HepG2 (cell line): ENCODE data around the gene ZDHHC14.

ENCODE experiments used
- ARNTL ChIP-seq: sonication (generic); formaldehyde crosslinking; IDR thresholded peaks from 2 replicates; pipeline ENCODE4 v1.4.0; 2020; ENCODE audit warnings: mild to moderate bottlenecking, missing genetic modification reagents
- CHD4 ChIP-seq: fragments of 200-600 bp; sonication (generic); IDR thresholded peaks from 2 replicates; pipeline ENCODE4 v1.7.0; 2017; ENCODE audit warnings: mild to moderate bottlenecking, low read length, borderline replicate concordance
- EP300 ChIP-seq, 3 experiments: sonication (generic) in 1 of 3; formaldehyde crosslinking in 1 of 3; IDR thresholded peaks; 2 replicates each; pipeline versions ENCODE4 v1.5.1 to v1.6.1; 2011 to 2020; ENCODE audit warnings: low read depth in 2 of 3, low read length in 2 of 3, borderline replicate concordance in 1 of 3, improper control_type of control experiment in 1 of 3, mild to moderate bottlenecking in 1 of 3, missing genetic modification reagents in 1 of 3, moderate library complexity in 1 of 3
- HDAC1 ChIP-seq: sonication (generic); formaldehyde crosslinking; IDR thresholded peaks from 2 replicates; pipeline ENCODE4 v1.5.1; 2020; ENCODE audit warnings: mild to moderate bottlenecking, missing genetic modification reagents
- MAFK ChIP-seq, 2 experiments: IDR thresholded peaks in 1 of 2; conservative IDR thresholded peaks in 1 of 2; 2 replicates each; pipeline ENCODE4 v1.6.1; 2011; ENCODE audit warnings: improper control_type of control experiment in 2 of 2, low read length in 2 of 2
- RFX5 ChIP-seq: IDR thresholded peaks from 2 replicates; pipeline ENCODE4 v1.6.1; 2011; ENCODE audit warnings: low read depth, low read length, improper control_type of control experiment
- RFXANK ChIP-seq: IDR thresholded peaks from 2 replicates; pipeline ENCODE4 v1.6.1; 2016
- ZMYM2 ChIP-seq: sonication (generic); formaldehyde crosslinking; IDR thresholded peaks from 2 replicates; pipeline ENCODE4 v1.8.0; 2022; ENCODE audit warnings: mild to moderate bottlenecking, missing genetic modification reagents
- ZNF777 ChIP-seq: sonication (generic); formaldehyde crosslinking; IDR thresholded peaks from 2 replicates; pipeline ENCODE4 v1.4.0; 2020; ENCODE audit warnings: missing genetic modification reagents
- TF ChIP-seq, protein P1 (sequence below): sonication (generic); formaldehyde crosslinking; IDR thresholded peaks from 2 replicates; pipeline ENCODE4 v1.4.0; 2020; ENCODE audit warnings: mild to moderate bottlenecking, missing genetic modification reagents
- TF ChIP-seq, protein P2 (sequence below): sonication (generic); formaldehyde crosslinking; IDR thresholded peaks from 2 replicates; pipeline ENCODE4 v1.5.0; 2020; ENCODE audit warnings: mild to moderate bottlenecking, missing genetic modification reagents, moderate library complexity

DNA sequence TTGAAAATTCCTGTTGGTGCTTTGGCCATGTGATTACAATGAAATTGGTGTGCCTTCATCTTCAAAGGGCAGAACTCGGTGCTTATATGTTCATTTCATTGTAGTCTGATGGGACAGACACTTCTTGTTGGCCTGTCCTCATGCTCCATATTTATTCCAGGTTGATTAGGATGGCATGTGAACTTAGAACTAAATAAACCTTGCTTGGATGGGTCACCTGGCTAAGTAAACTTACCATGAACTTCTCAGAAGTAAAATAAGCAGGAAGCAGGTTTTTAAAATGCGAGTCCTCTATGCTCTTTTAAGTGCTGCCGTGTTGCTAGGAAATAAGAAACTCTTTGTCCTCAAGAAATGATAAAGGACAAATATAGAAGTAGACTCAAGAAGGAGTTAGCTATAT lies 26.7 kb downstream of the ZDHHC14 start:
- TF ChIP-seq ZNF777 (CRISPR knock-in tag) (no peak), HDAC1 (no peak), MAFK (conservative IDR thresholded peaks at IDR 0.05 in 1 of 2, IDR thresholded peaks at IDR 0.05 in 1 of 2; ENCODE audit: low read length in 2 of 2) (no peak), RFXANK (no peak), RFX5 (no peak), EP300 (IDR thresholded peaks at IDR 0.05; ENCODE audit: low read depth in 2 of 2, low read length in 2 of 2) (no peak), EP300 (CRISPR knock-in tag; IDR thresholded peaks at IDR 0.05; ENCODE audit: borderline replicate concordance) (no peak), ARNTL (CRISPR knock-in tag) (no peak), CHD4 (no peak), ZMYM2 (CRISPR knock-in tag) (no peak)
- TF ChIP-seq, protein P1, sequence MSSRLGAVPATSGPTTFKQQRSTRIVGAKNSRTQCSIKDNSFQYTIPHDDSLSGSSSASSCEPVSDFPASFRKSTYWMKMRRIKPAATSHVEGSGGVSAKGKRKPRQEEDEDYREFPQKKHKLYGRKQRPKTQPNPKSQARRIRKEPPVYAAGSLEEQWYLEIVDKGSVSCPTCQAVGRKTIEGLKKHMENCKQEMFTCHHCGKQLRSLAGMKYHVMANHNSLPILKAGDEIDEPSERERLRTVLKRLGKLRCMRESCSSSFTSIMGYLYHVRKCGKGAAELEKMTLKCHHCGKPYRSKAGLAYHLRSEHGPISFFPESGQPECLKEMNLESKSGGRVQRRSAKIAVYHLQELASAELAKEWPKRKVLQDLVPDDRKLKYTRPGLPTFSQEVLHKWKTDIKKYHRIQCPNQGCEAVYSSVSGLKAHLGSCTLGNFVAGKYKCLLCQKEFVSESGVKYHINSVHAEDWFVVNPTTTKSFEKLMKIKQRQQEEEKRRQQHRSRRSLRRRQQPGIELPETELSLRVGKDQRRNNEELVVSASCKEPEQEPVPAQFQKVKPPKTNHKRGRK (CRISPR knock-in tag): no peak
- TF ChIP-seq, protein P2, sequence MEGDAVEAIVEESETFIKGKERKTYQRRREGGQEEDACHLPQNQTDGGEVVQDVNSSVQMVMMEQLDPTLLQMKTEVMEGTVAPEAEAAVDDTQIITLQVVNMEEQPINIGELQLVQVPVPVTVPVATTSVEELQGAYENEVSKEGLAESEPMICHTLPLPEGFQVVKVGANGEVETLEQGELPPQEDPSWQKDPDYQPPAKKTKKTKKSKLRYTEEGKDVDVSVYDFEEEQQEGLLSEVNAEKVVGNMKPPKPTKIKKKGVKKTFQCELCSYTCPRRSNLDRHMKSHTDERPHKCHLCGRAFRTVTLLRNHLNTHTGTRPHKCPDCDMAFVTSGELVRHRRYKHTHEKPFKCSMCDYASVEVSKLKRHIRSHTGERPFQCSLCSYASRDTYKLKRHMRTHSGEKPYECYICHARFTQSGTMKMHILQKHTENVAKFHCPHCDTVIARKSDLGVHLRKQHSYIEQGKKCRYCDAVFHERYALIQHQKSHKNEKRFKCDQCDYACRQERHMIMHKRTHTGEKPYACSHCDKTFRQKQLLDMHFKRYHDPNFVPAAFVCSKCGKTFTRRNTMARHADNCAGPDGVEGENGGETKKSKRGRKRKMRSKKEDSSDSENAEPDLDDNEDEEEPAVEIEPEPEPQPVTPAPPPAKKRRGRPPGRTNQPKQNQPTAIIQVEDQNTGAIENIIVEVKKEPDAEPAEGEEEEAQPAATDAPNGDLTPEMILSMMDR (CRISPR knock-in tag): no peak
